Fibroblast of pulmonary artery (primary cell): Measurements from ENCODE around the gene NFYC.

ENCODE experiments used
- DNase-seq: peaks from one replicate; pipeline ENCODE4 v3.0.0-alpha.2; 2010; ENCODE audit warnings: low read depth
- H3K4me3 ChIP-seq: replicated peaks from 2 replicates; pipeline ENCODE4 v1.5.1; 2011; ENCODE audit warnings: low read depth, mild to moderate bottlenecking, control low read depth, low read length, moderate library complexity
- CTCF ChIP-seq: IDR thresholded peaks from 2 replicates; pipeline ENCODE4 v1.5.1; 2011; ENCODE audit warnings: mild to moderate bottlenecking, control low read depth, low read length, inconsistent platforms; ENCODE audit errors: missing control alignments

NFYC gene

GRCh38 chr1:40679165-40679953, 12.1 kb upstream of the NFYC start:
- H3K4me3 ChIP-seq: no peak overlapping the region
- TF ChIP-seq CTCF: no peak
- no peak for DNase-seq

GRCh38 chr1:40684669-40685068, 6.8 kb upstream of the NFYC start:
- no peak overlapping the region for H3K4me3 ChIP-seq
- DNase-seq: no peak
- TF ChIP-seq CTCF: no peak

GRCh38 chr1:40687059-40687458, 4.4 kb upstream of the NFYC start:
- TF ChIP-seq CTCF: no peak
- H3K4me3 ChIP-seq: no peak overlapping the region
- no peak for DNase-seq

GRCh38 chr1:40687661-40688060, 3.8 kb upstream of the NFYC start:
- no peak for TF ChIP-seq CTCF
- no peak overlapping the region for H3K4me3 ChIP-seq
- DNase-seq: no peak

- TF ChIP-seq CTCF: no peak
- no peak for DNase-seq
- no peak overlapping the region for H3K4me3 ChIP-seq
These were observed 1.8 kb upstream of the NFYC start for GRCh38 chr1:40689737-40690136.

GRCh38 chr1:40690771-40691537, 550 bp upstream of the NFYC start:
- TF ChIP-seq CTCF: no peak
- no peak for DNase-seq
- peak overlapping the region; percentile 75 for H3K4me3 ChIP-seq
